Upper lobe of left lung (tissue), 6 donors: Measurements from ENCODE around the gene DZIP1. TPM values are rescaled to one million over a fixed set of nuclear protein-coding genes. Genes with fewer than 3 reads are reported as not detected.
A peak's percentile ranks its signal among the peaks of the same experiment; 100 is the strongest.

Experiments
- ATAC-seq, 2 donors: fragments of 200-7000 bp; cut with Tn5 transposase; one replicate each; pipeline ENCODE4 v1.9.1; 2022; ENCODE audit warnings: mild to moderate bottlenecking in 2 of 2, moderate library complexity in 2 of 2; ENCODE audit not compliant: low FRiP score in 2 of 2
- DNase-seq, 2 donors: peaks; one replicate each; pipeline ENCODE4 v3.0.0-alpha.2; 2019 to 2020
- H3K27ac ChIP-seq, 4 donors: fragments of 200-600 bp; sonication (generic); one replicate each; pipeline ENCODE4 v1.5.1; 2016 to 2019
- H3K27me3 ChIP-seq, 4 donors: fragments of 200-600 bp; sonication (generic); one replicate each; pipeline ENCODE4 v1.5.1; 2017 to 2019
- H3K36me3 ChIP-seq, 4 donors: fragments of 200-600 bp; sonication (generic); one replicate each; pipeline ENCODE4 v1.5.1; 2016 to 2019
- H3K4me1 ChIP-seq, 4 donors: fragments of 200-600 bp; sonication (generic); one replicate each; pipeline ENCODE4 v1.5.1; 2018 to 2019
- H3K4me3 ChIP-seq, 4 donors: fragments of 200-600 bp; sonication (generic); one replicate each; pipeline ENCODE4 v1.5.1; 2017 to 2019; ENCODE audit warnings: mild to moderate bottlenecking in 2 of 4, moderate library complexity in 1 of 4
- H3K9me3 ChIP-seq, 4 donors: fragments of 200-600 bp; sonication (generic); one replicate each; pipeline ENCODE4 v1.5.1; 2018 to 2019
- EP300 ChIP-seq, 4 donors: sonication (generic); formaldehyde crosslinking; IDR thresholded peaks; one replicate each; pipeline ENCODE4 v1.5.1; 2017; ENCODE audit warnings: antibody characterized with exemption in 4 of 4, control low read depth in 2 of 4
- POLR2A ChIP-seq, 4 donors: fragments of 450-650 bp; IDR thresholded peaks; one replicate each; pipeline ENCODE4 v1.5.1; 2016 to 2017; ENCODE audit warnings: antibody characterized with exemption in 4 of 4, mild to moderate bottlenecking in 2 of 4
- POLR2AphosphoS5 ChIP-seq, 2 donors: sonication (generic); formaldehyde crosslinking; IDR thresholded peaks; one replicate each; pipeline ENCODE4 v1.5.1; 2017; ENCODE audit warnings: antibody characterized with exemption in 2 of 2
- WGBS, 2 donors: methylation state at CpG; one replicate each; pipeline ENCODE4 v1.1.5; 2017 to 2018; 5-methylcytosine and 5-hydroxymethylcytosine counted together
- total RNA-seq, 6 donors: library from RNA; depleted of rRNA in 4 of 6; stranded (reverse); fragments of >200 nt in 4 of 6; gene quantifications; one replicate each; pipeline versions ENCODE4 v1.1.0 to v1.2.1, GENCODE V29; 2016 to 2021
- TF ChIP-seq, protein P1 (sequence below), 6 experiments: fragments of 450-650 bp in 4 of 6; fragments of 200-600 bp in 2 of 6; sonication (generic) in 2 of 6; IDR thresholded peaks; one replicate each; pipeline ENCODE4 v1.5.1; 2016 to 2019; ENCODE audit warnings: antibody characterized with exemption in 6 of 6
- donor health status: DM: no; HTN: no; CAD: no; lungs with moderate emphysema.
- donor health status: DM: no; HTN: yes; CAD: no; lungs with severe emphysema.

DZIP1 gene
- total RNA-seq, 6 donors from 2014 or later, result 4.8 to 18.4 (median 8.7) TPM

GRCh38 chr13:95541308-95541707 lies 103.2 kb downstream of the DZIP1 start:
- DNase-seq, result no peak
- TF ChIP-seq, protein P1, sequence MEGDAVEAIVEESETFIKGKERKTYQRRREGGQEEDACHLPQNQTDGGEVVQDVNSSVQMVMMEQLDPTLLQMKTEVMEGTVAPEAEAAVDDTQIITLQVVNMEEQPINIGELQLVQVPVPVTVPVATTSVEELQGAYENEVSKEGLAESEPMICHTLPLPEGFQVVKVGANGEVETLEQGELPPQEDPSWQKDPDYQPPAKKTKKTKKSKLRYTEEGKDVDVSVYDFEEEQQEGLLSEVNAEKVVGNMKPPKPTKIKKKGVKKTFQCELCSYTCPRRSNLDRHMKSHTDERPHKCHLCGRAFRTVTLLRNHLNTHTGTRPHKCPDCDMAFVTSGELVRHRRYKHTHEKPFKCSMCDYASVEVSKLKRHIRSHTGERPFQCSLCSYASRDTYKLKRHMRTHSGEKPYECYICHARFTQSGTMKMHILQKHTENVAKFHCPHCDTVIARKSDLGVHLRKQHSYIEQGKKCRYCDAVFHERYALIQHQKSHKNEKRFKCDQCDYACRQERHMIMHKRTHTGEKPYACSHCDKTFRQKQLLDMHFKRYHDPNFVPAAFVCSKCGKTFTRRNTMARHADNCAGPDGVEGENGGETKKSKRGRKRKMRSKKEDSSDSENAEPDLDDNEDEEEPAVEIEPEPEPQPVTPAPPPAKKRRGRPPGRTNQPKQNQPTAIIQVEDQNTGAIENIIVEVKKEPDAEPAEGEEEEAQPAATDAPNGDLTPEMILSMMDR (IDR thresholded peaks at IDR 0.05), result no peak
- no peak for TF ChIP-seq EP300 (IDR thresholded peaks at IDR 0.05)
- TF ChIP-seq POLR2A (IDR thresholded peaks at IDR 0.05), result no peak
- no peak for TF ChIP-seq POLR2AphosphoS5 (IDR thresholded peaks at IDR 0.05)
- ATAC-seq, result no peak
- Histone ChIP-seq H3K27ac (no peak overlapping the region), H3K4me3 (no peak overlapping the region), H3K36me3 (no peaks in the 10 kb centered on the region), H3K9me3 (no peaks in the 10 kb centered on the region), H3K4me1 (peaks cover 0 to 11% (median 5%) of the 10 kb centered on the region in 4 donors), H3K27me3 (no peaks in the 10 kb centered on the region)
- 37 to 46% methylated on average over 2 of the region's 2 CpGs for WGBS, 2 donors

DNA sequence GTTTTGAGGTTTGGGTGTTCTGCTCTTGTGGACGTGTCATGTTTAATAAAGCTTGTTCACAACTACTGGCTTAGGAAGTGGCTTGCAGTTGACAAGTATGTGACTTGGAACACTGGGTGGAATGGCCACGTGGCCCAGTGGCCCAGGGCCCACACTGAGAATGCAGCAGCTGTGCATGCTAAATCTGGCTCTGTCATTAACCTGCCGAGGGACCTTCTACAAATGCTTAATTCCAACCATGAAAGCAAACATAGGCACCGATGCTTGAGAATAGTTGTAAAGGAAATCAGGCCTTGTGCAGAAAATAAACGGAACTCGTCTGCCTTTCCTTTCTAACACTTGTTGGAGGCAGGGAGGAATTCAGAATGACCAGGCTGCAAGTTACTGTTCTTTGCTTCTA lies 103.6 kb downstream of the DZIP1 start:
- WGBS, 2 donors, result 16 to 20% methylated on average over 6 of the region's 6 CpGs
- DNase-seq, result peak in 1 of 2 donors; percentile 39
- H3K4me1 ChIP-seq, result peaks cover 0 to 11% (median 5%) of the 10 kb centered on the region in 4 donors
- H3K36me3 ChIP-seq, result no peaks in the 10 kb centered on the region
- ATAC-seq, result no peak
- no peak for TF ChIP-seq POLR2AphosphoS5 (IDR thresholded peaks at IDR 0.05)
- TF ChIP-seq, protein P1 (IDR thresholded peaks at IDR 0.05), result no peak
- TF ChIP-seq POLR2A (IDR thresholded peaks at IDR 0.05), result no peak
- no peak for TF ChIP-seq EP300 (IDR thresholded peaks at IDR 0.05)
- no peaks in the 10 kb centered on the region for H3K9me3 ChIP-seq
- no peak overlapping the region for H3K27ac ChIP-seq
- no peak overlapping the region for H3K4me3 ChIP-seq
- H3K27me3 ChIP-seq, result no peaks in the 10 kb centered on the region

GRCh38 chr13:95536632-95537241 lies 107.8 kb downstream of the DZIP1 start:
- Histone ChIP-seq H3K4me1 (peaks cover 0 to 11% (median 5%) of the 10 kb centered on the region in 4 donors), H3K36me3 (no peaks in the 10 kb centered on the region), H3K9me3 (no peaks in the 10 kb centered on the region), H3K27ac (no peak overlapping the region), H3K4me3 (no peak overlapping the region), H3K27me3 (no peaks in the 10 kb centered on the region)
- WGBS, 2 donors, result 15 to 18% methylated on average over 6 of the region's 6 CpGs
- DNase-seq (no peak), ATAC-seq (no peak)
- TF ChIP-seq EP300 (IDR thresholded peaks at IDR 0.05), result no peak
- no peak for TF ChIP-seq POLR2AphosphoS5 (IDR thresholded peaks at IDR 0.05)
- no peak for TF ChIP-seq POLR2A (IDR thresholded peaks at IDR 0.05)
- TF ChIP-seq, protein P1 (IDR thresholded peaks at IDR 0.05), result peak in 2 of 6 experiments; percentile 34 to 37

DNA sequence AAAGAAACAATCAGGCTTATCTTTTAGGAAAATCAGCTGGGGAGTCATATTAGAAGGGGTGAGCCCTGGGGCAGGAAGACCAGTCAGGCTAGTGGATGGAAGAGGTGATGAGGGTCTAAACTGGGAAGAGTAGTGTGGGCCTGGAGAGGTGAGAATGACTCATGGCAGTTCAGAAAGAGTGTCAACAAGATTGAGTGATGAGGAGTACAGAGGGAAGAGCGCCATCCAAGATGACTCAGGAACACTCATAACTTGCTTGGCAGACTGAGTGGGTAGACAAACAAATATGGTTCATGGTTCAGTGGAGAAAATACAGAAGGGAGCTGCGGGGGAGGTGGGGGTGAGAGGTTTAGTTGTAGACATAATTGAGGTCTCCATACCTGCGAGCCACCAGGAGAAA lies 109.3 kb downstream of the DZIP1 start:
- 52 to 69% methylated on average over 3 of the region's 3 CpGs for WGBS, 2 donors
- no peak overlapping the region for H3K4me3 ChIP-seq
- TF ChIP-seq POLR2AphosphoS5 (IDR thresholded peaks at IDR 0.05) (peak in 1 of 2 donors; percentile 38), EP300 (IDR thresholded peaks at IDR 0.05) (peak in 1 of 4 donors; percentile 36)
- TF ChIP-seq, protein P1 (IDR thresholded peaks at IDR 0.05), result no peak
- H3K27ac ChIP-seq, result no peak overlapping the region
- H3K27me3 ChIP-seq, result no peaks in the 10 kb centered on the region
- ATAC-seq, result peak; percentile 41 to 73
- peak in 1 of 2 donors; percentile 36 for DNase-seq
- peaks cover 2 to 5% (median 2%) of the 10 kb centered on the region in 4 donors for H3K4me1 ChIP-seq
- H3K9me3 ChIP-seq, result no peaks in the 10 kb centered on the region
- no peaks in the 10 kb centered on the region for H3K36me3 ChIP-seq
